Vagina (tissue), 2 donors: ENCODE measurements around the gene RPL22.

ENCODE experiments used
- POLR2A ChIP-seq, 2 donors: fragments of 450-650 bp; IDR thresholded peaks; one replicate each; pipeline ENCODE4 v1.6.1; 2017; ENCODE audit warnings: antibody characterized with exemption in 2 of 2, mild to moderate bottlenecking in 2 of 2, moderate library complexity in 2 of 2
- POLR2AphosphoS5 ChIP-seq, 2 donors: sonication (generic); formaldehyde crosslinking; IDR thresholded peaks; one replicate each; pipeline ENCODE4 v1.9.0; 2017; ENCODE audit warnings: antibody characterized with exemption in 2 of 2, mild to moderate bottlenecking in 2 of 2, low read depth in 1 of 2; ENCODE audit not compliant: insufficient read depth in 1 of 2
- TF ChIP-seq, protein P1 (sequence below), 3 experiments: fragments of 450-650 bp in 2 of 3; fragments of 200-600 bp in 1 of 3; sonication (generic) in 1 of 3; IDR thresholded peaks; one replicate each; pipeline ENCODE4 v1.5.1; 2017 to 2019; ENCODE audit warnings: antibody characterized with exemption in 3 of 3, mild to moderate bottlenecking in 2 of 3, moderate library complexity in 2 of 3

DNA sequence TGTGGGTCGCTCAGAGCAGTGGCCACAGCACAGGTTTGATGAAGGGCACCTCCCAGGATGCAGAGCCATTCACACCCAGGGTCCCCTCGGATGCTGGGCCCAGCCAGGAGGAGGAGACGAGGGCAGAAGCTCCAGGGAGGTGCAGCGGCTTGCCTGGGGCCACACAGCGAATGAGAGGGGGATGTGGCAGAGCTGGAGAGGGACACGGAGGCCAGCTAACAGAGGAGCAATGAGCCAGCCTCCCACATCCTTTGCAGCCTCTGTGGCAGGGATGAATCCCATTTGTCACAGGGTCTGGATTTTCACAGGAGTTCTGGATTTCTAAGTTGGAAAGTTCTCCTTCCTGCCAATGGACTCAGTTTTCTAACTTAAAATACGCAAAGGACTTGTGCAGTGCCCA is 55.2 kb downstream of the RPL22 start:
- TF ChIP-seq, protein P1, sequence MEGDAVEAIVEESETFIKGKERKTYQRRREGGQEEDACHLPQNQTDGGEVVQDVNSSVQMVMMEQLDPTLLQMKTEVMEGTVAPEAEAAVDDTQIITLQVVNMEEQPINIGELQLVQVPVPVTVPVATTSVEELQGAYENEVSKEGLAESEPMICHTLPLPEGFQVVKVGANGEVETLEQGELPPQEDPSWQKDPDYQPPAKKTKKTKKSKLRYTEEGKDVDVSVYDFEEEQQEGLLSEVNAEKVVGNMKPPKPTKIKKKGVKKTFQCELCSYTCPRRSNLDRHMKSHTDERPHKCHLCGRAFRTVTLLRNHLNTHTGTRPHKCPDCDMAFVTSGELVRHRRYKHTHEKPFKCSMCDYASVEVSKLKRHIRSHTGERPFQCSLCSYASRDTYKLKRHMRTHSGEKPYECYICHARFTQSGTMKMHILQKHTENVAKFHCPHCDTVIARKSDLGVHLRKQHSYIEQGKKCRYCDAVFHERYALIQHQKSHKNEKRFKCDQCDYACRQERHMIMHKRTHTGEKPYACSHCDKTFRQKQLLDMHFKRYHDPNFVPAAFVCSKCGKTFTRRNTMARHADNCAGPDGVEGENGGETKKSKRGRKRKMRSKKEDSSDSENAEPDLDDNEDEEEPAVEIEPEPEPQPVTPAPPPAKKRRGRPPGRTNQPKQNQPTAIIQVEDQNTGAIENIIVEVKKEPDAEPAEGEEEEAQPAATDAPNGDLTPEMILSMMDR (IDR thresholded peaks at IDR 0.05): no peak
- TF ChIP-seq POLR2A (IDR thresholded peaks at IDR 0.05): no peak
- no peak for TF ChIP-seq POLR2AphosphoS5 (IDR thresholded peaks at IDR 0.05; ENCODE audit: insufficient read depth in 1 of 2, low read depth in 1 of 2)
